HG03159 (cell line): ENCODE measurements around the gene BMPR1A.

ENCODE experiments used
- ATAC-seq: cut with Tn5 transposase; IDR thresholded peaks from one replicate; pipeline ENCODE4 v1.9.1; 2021; ENCODE audit warnings: mild to moderate bottlenecking, moderate library complexity; ENCODE audit not compliant: unreplicated experiment

BMPR1A gene

GRCh38 chr10:86759073-86759672 is 2.8 kb downstream of the BMPR1A start:
- no peak for ATAC-seq

GRCh38 chr10:86763404-86763803 is 7.0 kb downstream of the BMPR1A start:
- no peak for ATAC-seq

- ATAC-seq, result no peak
Measured at GRCh38 chr10:86765548-86765947, 9.1 kb downstream of the BMPR1A start.

- ATAC-seq, result no peak
Measured at GRCh38 chr10:86768412-86769062, 12.1 kb downstream of the BMPR1A start.

- no peak for ATAC-seq
Measured at GRCh38 chr10:86769991-86770390, 13.6 kb downstream of the BMPR1A start.

GRCh38 chr10:86770412-86770960 is 14.1 kb downstream of the BMPR1A start:
- ATAC-seq, result no peak

- ATAC-seq, result no peak
Measured at GRCh38 chr10:86773498-86773897, 17.1 kb downstream of the BMPR1A start.

- peak; percentile 58 for ATAC-seq
Measured at GRCh38 chr10:86775056-86775869, 18.8 kb downstream of the BMPR1A start.

GRCh38 chr10:86775870-86776180 is 19.4 kb downstream of the BMPR1A start:
- ATAC-seq, result no peak

GRCh38 chr10:86779220-86780017 is 23.0 kb downstream of the BMPR1A start:
- no peak for ATAC-seq

- ATAC-seq, result peak; percentile 68
Measured at GRCh38 chr10:86782701-86783418, 26.4 kb downstream of the BMPR1A start.

- ATAC-seq, result no peak
Measured at GRCh38 chr10:86785037-86785436, 28.6 kb downstream of the BMPR1A start.

GRCh38 chr10:86785968-86786367 is 29.5 kb downstream of the BMPR1A start:
- ATAC-seq, result no peak

- ATAC-seq, result no peak
Measured at GRCh38 chr10:86786368-86786767, 29.9 kb downstream of the BMPR1A start.

- ATAC-seq, result no peak
Measured at GRCh38 chr10:86790394-86790793, 34.0 kb downstream of the BMPR1A start.

GRCh38 chr10:86792461-86793167 is 36.2 kb downstream of the BMPR1A start:
- ATAC-seq, result no peak

GRCh38 chr10:86793696-86794095 is 37.3 kb downstream of the BMPR1A start:
- no peak for ATAC-seq

GRCh38 chr10:86795353-86795752 is 38.9 kb downstream of the BMPR1A start:
- no peak for ATAC-seq

GRCh38 chr10:86798025-86798424 is 41.6 kb downstream of the BMPR1A start:
- ATAC-seq, result no peak

GRCh38 chr10:86798611-86799010 is 42.2 kb downstream of the BMPR1A start:
- ATAC-seq, result peak; percentile 86
